Measurements from ENCODE around the gene RGMA.

Gene RGMA

GRCh38 chr15:93088981-93089726 lies at the start of gene RGMA:
TSS of gene RGMA (minus strand) at chr15:93089211. CDS start at chr15:93088932, 279 bp downstream.
- DNase-seq (ENCODE audit: low spot score): peak; percentile 64

- DNase-seq (ENCODE audit: low spot score): no peak
Measured at GRCh38 chr15:93136606-93137005, 47.6 kb upstream of the RGMA start.

- no peak for DNase-seq (ENCODE audit: low spot score)
Measured at GRCh38 chr15:93135997-93136397, 47.0 kb upstream of the RGMA start.

- DNase-seq (ENCODE audit: low spot score): no peak
Measured at GRCh38 chr15:93135459-93135858, 46.4 kb upstream of the RGMA start.

GRCh38 chr15:93131485-93132095 lies 42.6 kb upstream of the RGMA start:
- DNase-seq (ENCODE audit: low spot score): no peak

GRCh38 chr15:93129702-93130488 lies 40.9 kb upstream of the RGMA start:
- no peak for DNase-seq (ENCODE audit: low spot score)

- DNase-seq (ENCODE audit: low spot score): no peak
Measured at GRCh38 chr15:93127286-93127685, 38.3 kb upstream of the RGMA start.

GRCh38 chr15:93126599-93126998 lies 37.6 kb upstream of the RGMA start:
- peak; percentile 24 for DNase-seq (ENCODE audit: low spot score)

- DNase-seq (ENCODE audit: low spot score): no peak
Measured at GRCh38 chr15:93126148-93126547, 37.1 kb upstream of the RGMA start.

GRCh38 chr15:93124126-93124525 lies 35.1 kb upstream of the RGMA start:
- DNase-seq (ENCODE audit: low spot score): no peak

GRCh38 chr15:93121973-93122910 lies 33.2 kb upstream of the RGMA start:
- DNase-seq (ENCODE audit: low spot score): peak; percentile 29

GRCh38 chr15:93121107-93121506 lies 32.1 kb upstream of the RGMA start:
- no peak for DNase-seq (ENCODE audit: low spot score)

- DNase-seq (ENCODE audit: low spot score): no peak
Measured at GRCh38 chr15:93118904-93119303, 29.9 kb upstream of the RGMA start.

GRCh38 chr15:93111451-93111850 lies 22.4 kb upstream of the RGMA start:
- DNase-seq (ENCODE audit: low spot score): no peak

GRCh38 chr15:93110502-93111040 lies 21.6 kb upstream of the RGMA start:
- no peak for DNase-seq (ENCODE audit: low spot score)

GRCh38 chr15:93109336-93110102 lies 20.5 kb upstream of the RGMA start:
- no peak for DNase-seq (ENCODE audit: low spot score)

GRCh38 chr15:93107646-93108045 lies 18.6 kb upstream of the RGMA start:
- DNase-seq (ENCODE audit: low spot score): no peak

GRCh38 chr15:93105485-93105884 lies 16.5 kb upstream of the RGMA start:
- no peak for DNase-seq (ENCODE audit: low spot score)

- no peak for DNase-seq (ENCODE audit: low spot score)
Measured at GRCh38 chr15:93103823-93104222, 14.8 kb upstream of the RGMA start.

- no peak for DNase-seq (ENCODE audit: low spot score)
Measured at GRCh38 chr15:93102211-93102610, 13.2 kb upstream of the RGMA start.

- DNase-seq (ENCODE audit: low spot score): no peak
Measured at GRCh38 chr15:93093765-93094164, 4.8 kb upstream of the RGMA start.
